ENCODE data around the gene SELENON.

SELENON gene

DNA sequence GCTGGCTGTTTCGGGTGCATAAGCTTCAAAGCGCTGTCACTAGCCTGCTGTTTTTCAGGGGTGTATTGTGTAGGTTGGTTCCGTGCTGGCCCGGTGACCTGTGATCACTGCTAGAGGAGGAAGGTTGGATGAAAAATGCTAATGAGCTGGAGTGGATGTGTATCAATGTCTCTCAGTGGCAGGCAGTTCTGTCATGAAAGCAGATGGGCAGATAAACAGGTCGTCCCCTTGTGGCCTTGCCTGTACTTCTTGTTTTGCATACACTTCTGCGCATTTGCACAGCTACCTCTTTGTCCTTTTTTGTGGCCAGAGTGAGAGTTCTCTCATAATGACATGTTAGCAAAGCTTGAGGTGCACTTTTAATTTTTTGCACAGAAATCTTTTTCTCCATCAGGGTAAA lies 2.9 kb downstream of the SELENON start:
- Histone ChIP-seq H3K36me3 (ENCODE audit: control insufficient read depth, insufficient read depth, low read length) (no peaks in the 10 kb centered on the region), H3K27ac (ENCODE audit: insufficient read depth, low read depth, low read length, poor library complexity, severe bottlenecking) (no peak overlapping the region), H3K4me1 (ENCODE audit: control insufficient read depth, insufficient read depth, low read length) (peaks cover 18% of the 10 kb centered on the region), H3K4me3 (ENCODE audit: insufficient read depth, low read depth, low read length) (no peak overlapping the region), H3K27me3 (ENCODE audit: control insufficient read depth, insufficient read depth, low read length, poor library complexity, severe bottlenecking) (no peaks in the 10 kb centered on the region), H3K9me3 (ENCODE audit: control insufficient read depth, low read length) (no peaks in the 10 kb centered on the region)
- WGBS, 2 experiments: 81 to 86% methylated on average over 6 of the region's 6 CpGs

DNA sequence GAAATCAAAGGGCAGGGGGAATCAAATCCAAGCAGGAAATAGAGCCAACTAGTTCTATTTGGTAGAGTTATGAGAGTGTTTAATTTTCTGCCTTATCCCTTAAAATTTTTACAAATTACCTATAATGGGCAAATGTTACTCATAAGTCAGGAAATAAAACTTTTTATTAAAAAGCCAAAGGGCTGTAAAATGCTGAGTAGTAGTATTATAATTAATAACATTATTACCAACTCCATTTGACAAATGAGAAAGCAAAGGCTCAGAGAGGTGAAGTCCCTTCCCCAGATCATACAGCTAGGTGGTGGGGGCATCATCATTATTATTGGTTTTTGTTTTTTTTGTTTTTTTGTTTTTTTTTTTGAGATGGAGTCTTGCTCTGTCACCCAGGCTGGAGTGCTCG lies 3.4 kb downstream of the SELENON start:
- Histone ChIP-seq H3K9me3 (ENCODE audit: control insufficient read depth, low read length) (no peaks in the 10 kb centered on the region), H3K36me3 (ENCODE audit: control insufficient read depth, insufficient read depth, low read length) (peaks cover under 1% of the 10 kb centered on the region), H3K4me1 (ENCODE audit: control insufficient read depth, insufficient read depth, low read length) (peaks cover 18% of the 10 kb centered on the region), H3K4me3 (ENCODE audit: insufficient read depth, low read depth, low read length) (no peak overlapping the region), H3K27me3 (ENCODE audit: control insufficient read depth, insufficient read depth, low read length, poor library complexity, severe bottlenecking) (no peaks in the 10 kb centered on the region), H3K27ac (ENCODE audit: insufficient read depth, low read depth, low read length, poor library complexity, severe bottlenecking) (no peak overlapping the region)
- 92 to 96% methylated on average over 1 of the region's 1 CpG for WGBS, 2 experiments

DNA sequence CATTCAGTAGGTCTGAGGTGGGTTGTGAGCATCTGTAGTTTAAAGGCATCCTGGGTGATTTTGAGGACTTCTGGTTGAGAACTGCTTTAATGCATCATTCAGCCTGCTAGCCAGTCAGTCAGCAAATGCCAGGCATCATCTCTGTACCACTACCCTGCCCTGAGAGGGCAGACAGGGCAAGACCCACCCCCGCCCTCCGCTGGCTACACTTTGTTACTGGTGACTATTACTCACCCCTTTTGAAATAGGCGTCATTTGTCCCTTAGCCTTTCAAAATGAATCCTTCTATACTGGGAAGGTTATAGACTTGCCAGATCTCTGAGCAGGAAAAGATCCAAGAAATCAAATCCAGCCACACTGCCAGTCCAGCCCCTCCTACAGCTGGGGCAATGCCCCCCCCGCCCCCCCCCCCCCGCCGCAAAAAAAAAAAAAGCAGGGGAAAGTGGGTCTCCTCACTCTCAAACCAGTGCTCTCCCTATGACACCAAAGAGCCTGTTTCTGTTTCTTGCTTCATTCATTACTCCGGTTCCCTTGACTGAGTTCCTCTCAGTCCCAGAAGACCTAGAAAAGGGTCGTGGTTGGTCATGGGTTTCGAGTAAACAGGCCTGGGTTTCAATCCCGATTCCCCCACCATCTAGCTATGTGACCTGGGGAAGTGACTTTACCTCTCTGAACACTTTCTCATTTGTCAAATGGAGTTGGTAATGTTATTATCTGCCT lies 4.4 kb downstream of the SELENON start:
- Histone ChIP-seq H3K27me3 (ENCODE audit: control insufficient read depth, insufficient read depth, low read length, poor library complexity, severe bottlenecking) (no peaks in the 10 kb centered on the region), H3K9me3 (ENCODE audit: control insufficient read depth, low read length) (no peaks in the 10 kb centered on the region), H3K27ac (ENCODE audit: insufficient read depth, low read depth, low read length, poor library complexity, severe bottlenecking) (no peak overlapping the region), H3K36me3 (ENCODE audit: control insufficient read depth, insufficient read depth, low read length) (peaks cover 7% of the 10 kb centered on the region), H3K4me1 (ENCODE audit: control insufficient read depth, insufficient read depth, low read length) (peaks cover 11% of the 10 kb centered on the region), H3K4me3 (ENCODE audit: insufficient read depth, low read depth, low read length) (no peak overlapping the region)
- 80 to 92% methylated on average over 7 to 10 of the region's 10 CpGs for WGBS, 2 experiments

DNA sequence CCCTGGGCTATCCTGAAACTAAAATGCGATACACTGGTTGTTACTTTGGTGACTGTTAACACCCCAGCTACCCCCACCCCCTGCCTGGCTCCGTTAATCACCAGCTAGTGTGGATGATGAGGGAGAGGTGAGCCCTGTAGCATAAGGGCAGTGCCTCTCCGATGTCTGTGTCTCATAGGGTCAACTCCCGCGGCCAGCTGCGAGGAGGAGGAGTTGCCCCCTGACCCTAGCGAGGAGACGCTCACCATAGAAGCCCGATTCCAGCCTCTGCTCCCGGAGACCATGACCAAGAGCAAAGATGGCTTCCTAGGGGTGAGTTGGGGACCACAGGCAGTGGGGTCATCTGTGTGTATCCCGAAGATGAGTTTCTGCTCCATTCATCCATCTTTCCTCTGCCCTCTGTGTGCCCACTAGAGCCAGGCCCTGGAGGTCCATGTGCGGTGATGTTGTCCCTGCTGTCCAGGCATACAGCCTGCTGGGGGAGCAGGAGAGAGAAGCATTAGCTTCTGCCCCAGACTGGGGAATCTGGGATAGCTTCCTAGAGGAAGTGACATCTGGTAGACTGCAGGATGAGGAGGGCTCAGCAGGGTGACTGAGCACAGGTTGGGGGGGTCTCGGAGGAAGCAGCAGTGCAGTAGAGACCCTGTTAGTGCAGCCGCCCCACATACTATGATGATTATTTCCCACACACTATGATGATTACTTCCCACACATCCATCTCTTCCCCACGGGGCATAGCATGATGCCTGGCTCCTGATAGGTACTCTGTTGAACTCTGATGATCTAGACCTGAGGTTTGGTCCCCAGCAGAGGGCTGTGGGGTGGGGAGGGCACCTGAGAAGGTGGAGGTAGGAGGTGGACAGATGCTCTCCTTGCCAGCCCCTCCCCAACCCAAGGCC lies 5.2 kb downstream of the SELENON start:
- H3K4me1 ChIP-seq (ENCODE audit: control insufficient read depth, insufficient read depth, low read length): peaks cover 6% of the 10 kb centered on the region
- WGBS, 2 experiments: 92 to 96% methylated on average over 15 of the region's 15 CpGs
- no peak overlapping the region for H3K4me3 ChIP-seq (ENCODE audit: insufficient read depth, low read depth, low read length)
- H3K27me3 ChIP-seq (ENCODE audit: control insufficient read depth, insufficient read depth, low read length, poor library complexity, severe bottlenecking): no peaks in the 10 kb centered on the region
- peaks cover 7% of the 10 kb centered on the region for H3K36me3 ChIP-seq (ENCODE audit: control insufficient read depth, insufficient read depth, low read length)
- H3K9me3 ChIP-seq (ENCODE audit: control insufficient read depth, low read length): no peaks in the 10 kb centered on the region
- no peak overlapping the region for H3K27ac ChIP-seq (ENCODE audit: insufficient read depth, low read depth, low read length, poor library complexity, severe bottlenecking)

DNA sequence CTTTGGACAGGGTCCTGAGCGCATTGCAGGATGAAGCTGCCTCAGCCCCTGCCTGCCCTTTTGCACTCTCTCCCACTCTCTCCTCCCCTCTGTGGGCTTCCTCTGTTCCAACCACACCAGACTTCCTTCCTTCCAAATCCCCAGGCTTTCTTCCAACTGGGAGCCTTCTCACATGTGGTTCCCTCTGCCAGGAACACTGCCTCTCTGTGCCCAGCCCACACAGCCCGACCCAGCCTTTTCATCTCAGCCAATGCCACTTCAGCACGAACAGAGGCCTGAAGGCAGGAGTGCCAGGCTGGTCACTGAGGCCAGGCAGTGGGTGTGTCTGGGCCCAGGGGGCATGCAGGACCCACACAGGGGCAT lies 5.9 kb downstream of the SELENON start:
- Histone ChIP-seq H3K36me3 (ENCODE audit: control insufficient read depth, insufficient read depth, low read length) (peaks cover 7% of the 10 kb centered on the region), H3K27me3 (ENCODE audit: control insufficient read depth, insufficient read depth, low read length, poor library complexity, severe bottlenecking) (no peaks in the 10 kb centered on the region), H3K27ac (ENCODE audit: insufficient read depth, low read depth, low read length, poor library complexity, severe bottlenecking) (no peak overlapping the region), H3K9me3 (ENCODE audit: control insufficient read depth, low read length) (no peaks in the 10 kb centered on the region), H3K4me1 (ENCODE audit: control insufficient read depth, insufficient read depth, low read length) (peaks cover 6% of the 10 kb centered on the region), H3K4me3 (ENCODE audit: insufficient read depth, low read depth, low read length) (no peak overlapping the region)
- WGBS, 2 experiments: 89 to 95% methylated on average over 3 of the region's 3 CpGs

DNA sequence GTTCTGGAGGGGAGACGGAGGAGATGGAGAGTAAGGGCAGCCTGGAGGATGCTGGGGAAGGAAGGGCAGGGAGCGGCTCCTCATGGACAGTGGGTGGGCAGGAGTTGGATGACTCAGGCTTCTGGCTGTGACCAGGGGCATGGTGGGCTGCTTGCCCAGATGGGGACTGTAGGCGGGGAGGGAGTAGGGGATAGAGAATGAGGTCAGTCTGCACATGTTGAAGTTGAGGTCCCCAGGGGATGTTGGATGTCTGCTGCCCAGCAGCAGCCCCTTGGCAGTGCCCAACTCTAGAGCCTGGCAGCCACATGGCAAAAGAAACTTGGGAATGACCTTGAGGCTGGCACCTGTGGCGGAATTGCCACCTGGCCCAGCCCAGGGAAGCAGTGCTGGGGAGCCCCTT lies 6.4 kb downstream of the SELENON start:
- no peaks in the 10 kb centered on the region for H3K27me3 ChIP-seq (ENCODE audit: control insufficient read depth, insufficient read depth, low read length, poor library complexity, severe bottlenecking)
- no peak overlapping the region for H3K27ac ChIP-seq (ENCODE audit: insufficient read depth, low read depth, low read length, poor library complexity, severe bottlenecking)
- WGBS, 2 experiments: 92 to 96% methylated on average over 4 of the region's 4 CpGs
- H3K4me3 ChIP-seq (ENCODE audit: insufficient read depth, low read depth, low read length): no peak overlapping the region
- H3K4me1 ChIP-seq (ENCODE audit: control insufficient read depth, insufficient read depth, low read length): peaks cover 6% of the 10 kb centered on the region
- peaks cover 7% of the 10 kb centered on the region for H3K36me3 ChIP-seq (ENCODE audit: control insufficient read depth, insufficient read depth, low read length)
- H3K9me3 ChIP-seq (ENCODE audit: control insufficient read depth, low read length): no peaks in the 10 kb centered on the region

DNA sequence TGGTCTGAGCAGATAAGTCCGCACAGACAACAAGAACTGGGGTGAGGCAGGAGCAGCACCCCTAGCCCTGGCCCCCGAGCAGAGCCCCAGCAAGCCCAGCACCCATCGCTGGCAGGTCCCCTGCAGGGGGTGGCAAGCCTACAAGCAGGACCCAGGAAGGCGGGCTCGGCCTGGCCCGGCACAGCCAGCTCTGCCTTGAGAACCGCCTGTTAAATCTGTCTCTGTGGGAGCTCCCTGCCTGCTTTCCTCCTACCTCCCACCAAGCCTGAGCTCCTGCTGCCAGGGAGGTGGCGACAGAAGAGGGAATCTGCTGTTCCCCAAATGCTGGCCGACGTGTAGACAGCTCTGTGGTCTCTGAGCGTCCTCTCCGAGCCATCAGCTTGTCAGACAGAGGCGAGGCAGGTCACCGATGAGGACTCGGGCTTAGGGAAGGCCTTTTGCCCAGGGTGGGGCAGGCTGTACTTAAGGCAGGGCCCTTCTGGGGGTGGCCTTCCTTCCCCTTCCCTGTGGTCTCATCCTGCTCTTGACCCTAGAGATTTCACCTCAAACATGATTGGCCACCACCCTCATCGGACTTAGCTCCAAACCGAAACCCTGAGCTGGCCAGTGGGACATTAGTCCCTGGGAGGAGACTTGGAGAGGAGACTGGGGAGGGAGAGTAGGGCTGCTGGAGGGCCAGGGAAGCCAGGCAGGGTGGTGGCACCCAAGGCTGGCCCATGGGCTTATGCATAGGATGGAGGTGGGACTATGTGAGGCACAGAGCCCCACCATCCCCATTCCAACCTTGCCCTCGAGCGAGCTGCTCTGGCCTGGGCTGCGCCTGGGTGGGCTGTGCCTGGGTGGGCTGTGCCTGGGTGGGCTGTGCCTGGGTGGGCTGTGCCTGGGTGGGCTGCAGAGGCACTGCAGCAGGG lies 7.7 kb downstream of the SELENON start:
- no peak overlapping the region for H3K4me3 ChIP-seq (ENCODE audit: insufficient read depth, low read depth, low read length)
- H3K36me3 ChIP-seq (ENCODE audit: control insufficient read depth, insufficient read depth, low read length): peaks cover 7% of the 10 kb centered on the region
- H3K27me3 ChIP-seq (ENCODE audit: control insufficient read depth, insufficient read depth, low read length, poor library complexity, severe bottlenecking): no peaks in the 10 kb centered on the region
- peaks cover 6% of the 10 kb centered on the region for H3K4me1 ChIP-seq (ENCODE audit: control insufficient read depth, insufficient read depth, low read length)
- WGBS, 2 experiments: 91 to 95% methylated on average over 20 of the region's 20 CpGs
- no peak overlapping the region for H3K27ac ChIP-seq (ENCODE audit: insufficient read depth, low read depth, low read length, poor library complexity, severe bottlenecking)
- H3K9me3 ChIP-seq (ENCODE audit: control insufficient read depth, low read length): no peaks in the 10 kb centered on the region

DNA sequence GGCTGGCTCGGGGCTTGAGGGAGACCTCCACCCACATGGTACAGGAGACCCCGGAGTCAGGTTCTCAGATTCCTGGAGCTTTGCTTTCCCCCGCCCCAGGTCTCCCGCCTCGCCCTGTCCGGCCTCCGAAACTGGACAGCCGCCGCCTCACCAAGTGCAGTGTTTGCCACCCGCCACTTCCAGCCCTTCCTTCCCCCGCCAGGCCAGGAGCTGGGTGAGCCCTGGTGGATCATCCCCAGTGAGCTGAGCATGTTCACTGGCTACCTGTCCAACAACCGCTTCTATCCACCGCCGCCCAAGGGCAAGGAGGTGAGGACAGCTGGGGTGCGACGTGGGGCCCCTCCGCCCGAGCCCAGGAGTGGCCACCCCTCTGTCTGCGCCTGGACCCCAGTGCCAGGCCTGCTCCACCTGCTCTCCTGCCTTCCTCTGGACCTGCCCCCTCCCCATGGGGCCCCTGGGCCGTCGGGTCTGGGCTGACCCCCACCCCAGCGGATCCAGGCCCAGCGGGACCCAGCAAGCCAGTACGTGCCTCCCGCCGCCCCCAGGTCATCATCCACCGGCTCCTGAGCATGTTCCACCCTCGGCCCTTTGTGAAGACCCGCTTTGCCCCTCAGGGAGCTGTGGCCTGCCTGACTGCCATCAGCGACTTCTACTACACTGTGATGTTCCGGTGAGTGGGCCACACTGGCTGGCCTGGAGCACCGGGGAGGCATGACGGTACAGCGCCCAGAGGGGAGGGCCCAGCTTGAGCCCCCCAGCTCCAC lies 8.7 kb downstream of the SELENON start:
- H3K27ac ChIP-seq (ENCODE audit: insufficient read depth, low read depth, low read length, poor library complexity, severe bottlenecking): no peak overlapping the region
- no peak overlapping the region for H3K4me3 ChIP-seq (ENCODE audit: insufficient read depth, low read depth, low read length)
- WGBS, 2 experiments: 94 to 95% methylated on average over 34 of the region's 34 CpGs
- no peaks in the 10 kb centered on the region for H3K27me3 ChIP-seq (ENCODE audit: control insufficient read depth, insufficient read depth, low read length, poor library complexity, severe bottlenecking)
- H3K4me1 ChIP-seq (ENCODE audit: control insufficient read depth, insufficient read depth, low read length): peaks cover 6% of the 10 kb centered on the region
- H3K9me3 ChIP-seq (ENCODE audit: control insufficient read depth, low read length): no peaks in the 10 kb centered on the region
- peaks cover 7% of the 10 kb centered on the region for H3K36me3 ChIP-seq (ENCODE audit: control insufficient read depth, insufficient read depth, low read length)

DNA sequence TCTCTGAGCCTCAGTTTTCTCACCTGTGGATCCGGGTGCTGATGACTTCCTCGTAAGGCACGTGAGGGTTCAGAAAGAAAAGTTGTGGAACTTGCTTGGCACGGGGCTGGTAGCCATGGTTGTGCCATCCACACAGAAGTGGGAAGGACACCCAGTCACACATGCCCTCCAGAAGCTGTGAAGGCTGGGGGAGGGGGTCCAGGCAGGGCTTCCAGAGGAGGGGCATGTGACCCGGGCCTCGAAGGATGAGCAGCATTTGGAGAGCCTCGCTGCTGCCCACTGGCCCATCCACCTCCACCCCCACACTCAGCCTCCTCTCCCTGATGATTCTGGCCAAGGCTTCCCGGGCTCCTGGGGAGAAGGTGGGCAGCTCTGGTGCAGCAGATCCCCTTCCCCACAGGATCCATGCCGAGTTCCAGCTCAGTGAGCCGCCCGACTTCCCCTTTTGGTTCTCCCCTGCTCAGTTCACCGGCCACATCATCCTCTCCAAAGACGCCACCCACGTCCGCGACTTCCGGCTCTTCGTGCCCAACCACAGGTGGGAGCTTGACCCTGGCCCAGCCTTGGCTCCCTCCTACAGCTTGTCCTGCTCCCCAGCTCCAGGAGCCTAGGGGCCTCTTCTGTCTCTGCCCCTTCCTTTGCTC lies 9.4 kb downstream of the SELENON start:
- Histone ChIP-seq H3K27me3 (ENCODE audit: control insufficient read depth, insufficient read depth, low read length, poor library complexity, severe bottlenecking) (no peaks in the 10 kb centered on the region), H3K9me3 (ENCODE audit: control insufficient read depth, low read length) (no peaks in the 10 kb centered on the region), H3K27ac (ENCODE audit: insufficient read depth, low read depth, low read length, poor library complexity, severe bottlenecking) (no peak overlapping the region), H3K4me1 (ENCODE audit: control insufficient read depth, insufficient read depth, low read length) (peaks cover 6% of the 10 kb centered on the region), H3K4me3 (ENCODE audit: insufficient read depth, low read depth, low read length) (no peak overlapping the region), H3K36me3 (ENCODE audit: control insufficient read depth, insufficient read depth, low read length) (peaks cover 8% of the 10 kb centered on the region)
- 93 to 94% methylated on average over 18 of the region's 18 CpGs for WGBS, 2 experiments
